Measurements from ENCODE around the gene PKP4. TPM values are rescaled to one million over a fixed set of nuclear protein-coding genes. Genes with fewer than 3 reads are reported as not detected.

The PKP4 gene
- total RNA-seq, 1 experiment from 2014 or later, result 111 TPM

GRCh38 chr2:158589303-158589702, 132.6 kb downstream of the PKP4 start:
- no peak for DNase-seq (ENCODE audit: low spot score)

DNA sequence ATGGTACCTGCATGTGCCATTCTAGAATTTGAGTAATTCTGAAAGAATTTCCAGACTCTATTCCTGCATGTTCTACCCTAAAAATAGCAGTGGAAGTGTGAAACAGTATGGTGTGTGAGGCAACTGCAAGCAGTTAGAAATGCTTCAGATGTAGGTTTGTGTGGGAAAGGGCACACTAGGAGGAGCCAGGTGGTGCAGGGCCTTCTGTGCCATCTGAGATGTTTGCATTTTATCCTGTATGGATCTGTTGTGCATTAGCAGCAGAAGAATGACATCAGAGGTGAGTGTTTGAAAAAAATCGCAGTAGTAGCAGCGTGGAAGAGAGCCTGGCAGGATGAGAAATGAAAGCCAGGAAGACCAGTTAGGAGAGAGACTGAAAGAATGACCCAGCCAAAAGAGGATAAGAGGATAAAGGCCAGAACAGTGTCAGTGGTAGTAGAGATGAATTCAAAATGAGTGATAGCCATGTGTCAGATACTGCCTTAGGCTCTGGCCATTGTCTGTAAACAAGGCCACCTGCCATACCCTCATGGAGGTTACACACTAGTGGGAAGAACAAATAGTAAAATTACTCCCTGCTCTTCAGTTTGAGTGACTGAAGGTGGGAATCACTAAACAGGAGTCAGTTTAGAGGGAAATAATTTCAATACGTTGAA, 142.2 kb downstream of the PKP4 start:
- peak; percentile 21 for DNase-seq (ENCODE audit: low spot score)

- no peak for DNase-seq (ENCODE audit: low spot score)
Observed at GRCh38 chr2:158599609-158600008, 142.9 kb downstream of the PKP4 start.

DNA sequence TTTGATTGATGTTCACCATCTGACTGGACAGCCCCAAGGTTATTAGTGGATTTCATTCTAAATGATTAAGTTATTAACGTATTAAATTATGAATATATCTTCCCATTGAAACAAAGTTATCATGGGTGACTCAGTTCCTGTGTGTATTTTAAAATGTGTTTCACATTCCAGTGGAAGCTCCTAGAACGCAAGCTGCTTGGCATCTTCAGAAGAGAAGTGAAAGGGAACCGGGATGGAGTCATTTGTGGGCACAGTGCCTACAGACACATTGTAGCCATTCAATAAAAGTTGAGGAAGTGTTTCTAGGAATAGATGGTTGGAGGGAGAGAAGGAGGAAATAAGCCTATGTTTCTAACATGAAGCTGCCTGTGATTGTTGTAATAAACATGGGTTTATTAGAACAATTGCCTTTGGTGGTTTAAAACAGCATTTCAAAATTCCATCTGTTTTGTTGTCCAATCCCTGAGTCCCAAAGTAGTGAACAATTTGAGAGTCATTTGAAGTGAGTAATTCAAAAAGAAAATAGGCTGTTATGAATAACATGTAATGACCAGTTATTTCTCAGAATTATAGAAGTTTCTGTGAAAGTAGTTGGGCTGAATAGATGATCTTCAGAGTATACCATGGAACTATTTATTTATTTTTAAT, 143.5 kb downstream of the PKP4 start:
- peak; percentile 49 for DNase-seq (ENCODE audit: low spot score)

- DNase-seq (ENCODE audit: low spot score), result no peak
Observed at GRCh38 chr2:158602027-158602426, 145.3 kb downstream of the PKP4 start.

GRCh38 chr2:158603205-158603604, 146.5 kb downstream of the PKP4 start:
- DNase-seq (ENCODE audit: low spot score), result no peak

DNA sequence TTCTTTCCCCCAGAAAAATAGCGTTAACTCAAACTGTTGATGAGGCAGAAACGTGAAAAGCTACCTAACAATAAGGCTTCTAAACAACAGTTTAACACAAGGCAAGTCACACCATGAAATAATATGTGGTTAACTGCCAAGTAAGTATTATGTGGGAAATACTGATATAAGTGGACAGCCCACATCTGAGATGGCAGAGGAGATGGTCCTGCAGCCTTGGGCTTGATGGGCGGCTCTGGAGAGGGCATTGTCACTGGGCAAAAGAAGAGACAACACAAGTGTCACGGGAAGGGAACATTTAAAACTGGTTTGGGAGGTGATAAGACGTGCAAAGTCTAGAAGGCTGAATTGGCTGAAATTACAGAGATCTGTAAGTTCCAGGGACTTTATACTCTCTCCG, 147.2 kb downstream of the PKP4 start:
- no peak for DNase-seq (ENCODE audit: low spot score)

DNA sequence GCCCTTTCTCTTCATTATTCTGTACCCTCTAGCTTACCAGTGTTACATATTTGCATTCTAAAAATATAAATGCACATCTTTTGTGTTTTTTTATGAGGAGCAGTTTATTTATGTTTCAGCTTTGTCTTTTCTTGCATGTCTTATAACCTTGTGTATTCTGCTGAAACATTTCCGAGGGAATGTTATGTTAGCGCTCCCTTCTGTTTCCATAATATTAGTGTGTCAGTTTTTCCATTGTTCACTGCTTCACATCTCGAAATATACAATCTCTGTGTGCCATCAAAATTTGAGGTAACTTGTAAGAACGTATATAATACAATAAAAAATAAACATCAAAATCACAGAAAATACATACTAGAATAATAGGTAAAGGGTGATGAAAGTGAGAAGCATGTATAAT, 153.3 kb downstream of the PKP4 start:
- DNase-seq (ENCODE audit: low spot score), result no peak

DNA sequence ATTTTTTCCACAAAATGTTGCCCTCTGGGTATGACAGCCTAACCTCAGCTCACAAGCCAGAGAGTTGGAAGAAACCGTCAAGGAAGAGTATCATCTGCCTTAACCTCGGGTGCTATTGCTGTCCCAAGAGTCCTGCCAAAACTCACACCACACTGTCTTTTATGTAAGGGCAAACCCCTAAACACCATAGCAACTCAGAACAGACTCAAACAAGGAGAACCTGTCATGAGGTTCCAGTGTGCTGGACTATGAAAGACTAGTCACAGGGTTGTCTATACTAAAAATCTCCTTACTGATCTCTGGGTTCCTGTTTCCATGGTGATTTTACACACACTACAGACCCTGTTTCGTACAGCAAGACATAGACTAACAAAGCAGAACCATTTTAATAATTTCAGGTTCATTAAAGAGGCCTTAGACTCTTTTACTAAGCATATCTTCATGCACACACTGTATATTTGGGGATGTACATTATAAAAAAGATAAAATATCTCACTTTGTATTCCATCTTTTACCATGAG, 159.8 kb downstream of the PKP4 start:
- DNase-seq (ENCODE audit: low spot score), result no peak

DNA sequence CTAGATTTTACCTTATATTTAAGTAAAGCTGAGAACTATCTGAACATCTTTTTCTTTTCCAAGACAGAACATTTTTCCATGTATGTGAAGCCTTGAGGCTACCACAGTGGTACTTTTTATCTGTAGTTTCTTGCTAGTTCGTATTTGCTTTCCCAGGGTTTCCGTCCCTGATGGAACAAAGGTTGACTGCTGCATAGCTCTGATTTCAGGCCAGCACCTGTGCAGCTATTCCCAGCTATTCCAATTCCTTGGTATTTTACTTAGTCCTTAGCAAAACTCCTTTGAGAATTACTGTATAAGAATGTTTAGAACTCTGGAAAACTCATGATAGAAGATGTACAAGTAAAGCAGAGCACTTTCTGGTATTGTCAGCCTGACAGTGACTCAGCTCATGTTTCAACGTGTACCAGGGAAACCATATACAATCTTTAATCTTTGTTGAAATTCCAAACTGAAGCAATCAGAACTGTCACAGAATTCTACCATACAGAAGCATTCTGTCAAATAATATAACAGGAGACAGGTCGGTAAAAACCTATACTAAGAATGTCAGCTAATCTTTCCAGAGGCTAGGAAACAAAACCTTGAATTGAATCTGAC, 162.2 kb downstream of the PKP4 start:
- no peak for DNase-seq (ENCODE audit: low spot score)

DNA sequence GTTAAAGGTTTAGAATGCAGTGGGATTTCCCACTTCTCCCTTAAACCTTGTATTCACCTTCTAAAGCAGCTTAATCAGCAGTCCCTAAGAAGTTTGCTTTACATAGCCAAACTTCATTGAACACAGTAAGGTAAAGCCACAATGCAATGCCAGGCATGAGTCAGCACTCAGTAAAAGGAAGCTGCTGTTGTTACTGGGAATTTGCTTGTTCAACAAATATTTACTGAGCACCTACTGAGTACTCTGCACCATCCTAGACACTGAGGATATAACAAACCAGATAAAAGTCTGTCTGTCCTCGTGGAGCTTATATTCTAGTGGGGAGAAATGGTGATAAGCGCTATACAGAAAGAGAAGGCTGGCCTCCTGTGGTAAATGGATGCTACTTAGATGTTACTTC, 162.7 kb downstream of the PKP4 start:
- peak; percentile 30 for DNase-seq (ENCODE audit: low spot score)

- no peak for DNase-seq (ENCODE audit: low spot score)
Observed at GRCh38 chr2:158620656-158621055, 163.9 kb downstream of the PKP4 start.

GRCh38 chr2:158624071-158624667, 167.4 kb downstream of the PKP4 start:
- DNase-seq (ENCODE audit: low spot score), result no peak

- DNase-seq (ENCODE audit: low spot score), result no peak
Observed at GRCh38 chr2:158624961-158625360, 168.2 kb downstream of the PKP4 start.

DNA sequence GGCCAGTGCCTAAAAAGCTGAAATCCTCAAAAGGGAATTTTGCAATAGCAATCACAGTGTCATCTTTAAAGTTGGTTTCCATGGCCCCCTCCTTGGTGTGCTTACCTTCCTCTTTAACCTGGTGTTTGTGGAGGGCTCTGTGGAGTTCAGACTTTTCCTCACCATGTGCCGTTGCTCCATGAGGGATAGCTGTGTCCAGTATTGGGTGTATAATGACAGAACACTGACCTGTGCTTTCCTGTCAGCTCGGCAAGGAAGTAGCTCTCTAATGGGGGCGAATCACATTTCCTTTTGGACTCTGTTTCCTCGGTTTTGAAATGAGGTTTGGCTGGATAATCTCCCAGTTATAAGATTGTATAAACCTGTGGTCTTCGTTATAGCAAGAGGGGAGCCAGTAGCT, 172.4 kb downstream of the PKP4 start:
- no peak for DNase-seq (ENCODE audit: low spot score)

DNA sequence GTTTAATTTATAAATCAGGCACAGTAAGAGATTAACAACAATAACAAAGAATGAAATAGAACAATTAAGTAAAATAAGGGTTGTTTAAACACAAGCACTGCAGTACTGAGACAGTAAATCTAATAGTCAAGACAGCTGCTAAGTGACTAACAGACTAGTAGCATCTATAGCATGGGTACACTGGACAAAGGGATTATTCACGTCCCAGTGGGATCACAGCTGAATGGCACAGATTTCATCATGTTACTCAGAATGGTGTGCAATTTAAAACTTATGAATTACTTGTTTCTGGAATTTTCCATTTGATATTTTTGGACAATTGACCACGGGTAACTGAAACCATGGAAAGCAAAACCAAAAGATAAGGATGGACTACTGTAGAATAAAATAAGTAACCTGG, 176.5 kb downstream of the PKP4 start:
- no peak for DNase-seq (ENCODE audit: low spot score)

- DNase-seq (ENCODE audit: low spot score), result no peak
Observed at GRCh38 chr2:158634627-158635026, 177.9 kb downstream of the PKP4 start.

- DNase-seq (ENCODE audit: low spot score), result no peak
Observed at GRCh38 chr2:158635961-158636601, 179.3 kb downstream of the PKP4 start.

- DNase-seq (ENCODE audit: low spot score), result no peak
Observed at GRCh38 chr2:158637357-158637756, 180.6 kb downstream of the PKP4 start.

DNA sequence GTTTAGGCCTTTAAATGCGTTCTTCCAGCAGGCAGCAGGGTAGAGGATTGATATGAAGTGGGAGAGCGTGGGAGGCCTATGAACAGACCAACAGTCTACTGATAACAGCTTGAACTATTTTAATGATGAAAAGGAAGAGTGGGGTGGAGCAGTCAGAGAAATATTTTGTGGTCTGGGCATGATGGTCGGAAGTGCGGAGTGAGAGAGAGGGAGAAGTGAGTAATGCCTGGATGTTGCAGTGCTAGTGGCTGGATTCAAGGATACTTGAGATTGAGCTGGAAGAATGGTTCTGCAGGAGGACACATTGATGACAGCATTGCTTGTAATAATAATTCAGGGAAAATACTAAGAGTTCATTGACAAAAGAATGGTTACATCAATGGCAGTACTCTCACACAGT, 187.4 kb downstream of the PKP4 start:
- peak; percentile 41 for DNase-seq (ENCODE audit: low spot score)

DNA sequence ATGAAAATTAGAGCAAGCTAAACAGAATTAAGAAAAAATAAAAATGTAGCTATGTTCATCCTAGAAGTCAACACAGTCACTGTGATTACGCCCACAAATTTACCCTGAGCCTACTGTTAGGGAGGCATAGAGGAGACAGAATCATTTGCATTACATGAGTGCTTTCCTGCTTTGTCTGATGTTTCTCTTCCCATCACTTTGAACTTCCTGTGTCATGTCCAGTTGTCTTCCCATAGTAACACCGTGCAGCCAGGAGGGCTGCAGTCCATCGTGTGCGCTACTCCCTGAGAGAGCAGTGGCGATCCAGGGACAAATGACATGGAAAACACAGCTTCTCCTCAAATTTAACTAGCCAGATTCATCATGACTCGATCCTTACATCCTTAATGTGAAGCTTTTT, 188.5 kb downstream of the PKP4 start:
- DNase-seq (ENCODE audit: low spot score), result no peak
